K562 (cell line): ENCODE measurements around the gene ADGRE2. TPM values are rescaled to one million over a fixed set of nuclear protein-coding genes. Genes with fewer than 3 reads are reported as not detected.

Experiments used
- ATAC-seq: fragments of 200-7000 bp; cut with Tn5 transposase; 3 replicates; pipeline ENCODE4 v1.9.1; 2020; ENCODE audit warnings: moderate library complexity
- BruUV-seq: library from RNA; stranded (reverse); fragments of 400-500 nt; replicated peaks from 2 replicates; lab custom pipeline; 2021; lab: Mats Ljungman, UMichigan
- CTCF ChIA-PET: fragments of 300-600 bp; formaldehyde crosslinking; extraction: SDS; loops from one replicate; lab custom pipeline; 2021; ENCODE audit warnings: low intra/inter-chr PET ratio; lab: Yijun Ruan, JAX
- POLR2A ChIA-PET: fragments of 300-600, 350-650 bp; sonication (Branson Sonifier 250); formaldehyde crosslinking; extraction: SDS; loops from one replicate; lab custom pipeline; 2021; ENCODE audit warnings: antibody characterized with exemption, inconsistent platforms; lab: Yijun Ruan, JAX
- DNase-seq, 4 experiments: peaks; one replicate each; pipeline versions ENCODE4 v3.0.0 to v3.0.0-alpha.2; 2011 to 2018; ENCODE audit warnings: low spot score in 3 of 4, mixed read lengths in 3 of 4; ENCODE audit errors: extremely low read depth in 1 of 4
- FAIRE-seq: peaks from 2 replicates; lab custom pipeline; 2011; peaks lifted over from hg19 to GRCh38; lab: Jason Lieb, UNC
- H2AFZ ChIP-seq: 2 replicates; pipeline ENCODE4 v1.6.0; 2011; ENCODE audit warnings: low read depth, low read length, control low read depth, inconsistent platforms
- H3K27ac ChIP-seq: fragments of 200-600 bp; 3 replicates; pipeline ENCODE4 v1.8.0; 2011; ENCODE audit warnings: low read depth, mild to moderate bottlenecking, control low read depth, inconsistent platforms, low read length, moderate library complexity, mixed read lengths; ENCODE audit errors: extremely low read depth
- H3K27me3 ChIP-seq, 2 experiments: fragments of 300-600 bp in 1 of 2; 2 replicates in 1 of 2; 3 replicates in 1 of 2; pipeline versions ENCODE4 v1.6.0 to v1.8.0; 2011; ENCODE audit warnings: inconsistent platforms in 2 of 2, low read length in 2 of 2, mild to moderate bottlenecking in 1 of 2, mixed read lengths in 1 of 2, moderate library complexity in 1 of 2; ENCODE audit not compliant: control insufficient read depth in 2 of 2, insufficient read depth in 2 of 2
- H3K36me3 ChIP-seq: fragments of 300-600 bp; 3 replicates; pipeline ENCODE4 v1.8.0; 2011; ENCODE audit warnings: mild to moderate bottlenecking, low read length, inconsistent platforms; ENCODE audit not compliant: control insufficient read depth, insufficient read depth
- H3K4me1 ChIP-seq, 2 experiments: fragments of 200-600 bp in 1 of 2; replicated peaks in 1 of 2; 2 replicates in 1 of 2; 3 replicates in 1 of 2; pipeline versions ENCODE4 v1.5.1 to v1.8.0; 2011; ENCODE audit warnings: inconsistent platforms in 2 of 2, low read length in 2 of 2, mild to moderate bottlenecking in 1 of 2, mixed read lengths in 1 of 2, moderate library complexity in 1 of 2; ENCODE audit not compliant: control insufficient read depth in 2 of 2, insufficient read depth in 2 of 2
- H3K4me2 ChIP-seq: 2 replicates; pipeline ENCODE4 v1.6.1; 2011; ENCODE audit warnings: low read length, control low read depth, inconsistent platforms, mixed read lengths; ENCODE audit not compliant: insufficient read depth
- H3K4me3 ChIP-seq: fragments of 200-600 bp; sonication (generic), shearing (Covaris generic); 2 replicates; pipeline ENCODE4 v1.5.1; 2016; ENCODE audit warnings: control low read depth, inconsistent platforms
- H3K79me2 ChIP-seq: fragments of 200-600 bp; 3 replicates; pipeline ENCODE4 v1.8.0; 2011; ENCODE audit warnings: low read length, inconsistent platforms; ENCODE audit not compliant: control insufficient read depth, insufficient read depth
- H3K9ac ChIP-seq, 2 experiments: 2 replicates each; pipeline versions ENCODE4 v1.6.0 to v1.6.1; 2011; ENCODE audit warnings: low read depth in 2 of 2, low read length in 2 of 2, control low read depth in 1 of 2, inconsistent platforms in 1 of 2, mild to moderate bottlenecking in 1 of 2, mixed read lengths in 1 of 2; ENCODE audit not compliant: insufficient read depth in 1 of 2
- H3K9me1 ChIP-seq: one replicate; pipeline ENCODE4 v1.6.0; 2011; ENCODE audit warnings: inconsistent platforms, mild to moderate bottlenecking, low read length, moderate library complexity; ENCODE audit not compliant: control insufficient read depth, insufficient read depth
- H3K9me3 ChIP-seq: replicated peaks from 2 replicates; pipeline ENCODE4 v1.5.1; 2011; ENCODE audit warnings: low read depth, low read length, inconsistent platforms; ENCODE audit not compliant: control insufficient read depth, insufficient read depth
- H4K20me1 ChIP-seq: replicated peaks from 2 replicates; pipeline ENCODE4 v1.6.1; 2011; ENCODE audit warnings: low read length, inconsistent platforms, mixed read lengths; ENCODE audit not compliant: control insufficient read depth, insufficient read depth
- BDP1 ChIP-seq: IDR thresholded peaks from 3 replicates; pipeline ENCODE4 v1.6.1; 2011; ENCODE audit not compliant: insufficient read length, insufficient read depth
- C11orf30 ChIP-seq: fragments of 450-650 bp; IDR thresholded peaks from 2 replicates; pipeline ENCODE4 v1.6.1; 2016; ENCODE audit warnings: low read depth, mild to moderate bottlenecking
- HDAC2 ChIP-seq: fragments of 450-650 bp; IDR thresholded peaks from 2 replicates; pipeline ENCODE4 v1.6.1; 2016; ENCODE audit warnings: mild to moderate bottlenecking
- HLTF ChIP-seq: fragments of 450-650 bp; IDR thresholded peaks from 2 replicates; pipeline ENCODE4 v1.6.1; 2016
- TGIF2 ChIP-seq: sonication (generic); formaldehyde crosslinking; IDR thresholded peaks from 2 replicates; pipeline ENCODE4 v1.8.1; 2022; ENCODE audit warnings: mild to moderate bottlenecking, missing genetic modification reagents, moderate library complexity
- ZFPM2 ChIP-seq: fragments of 250-450 bp; sonication (Bioruptor Pico); IDR thresholded peaks from 2 replicates; pipeline ENCODE4 v1.5.1; 2022; ENCODE audit warnings: mild to moderate bottlenecking
- WGBS: fragments of 100-300 bp; shearing (Covaris generic); methylation state at CpG from one replicate; pipeline ENCODE4 v1.1.6; 2016; ENCODE audit warnings: low coverage, mixed read lengths; ENCODE audit not compliant: insufficient coverage; ENCODE audit errors: missing lambda C conversion rate; 5-methylcytosine and 5-hydroxymethylcytosine counted together
- in situ Hi-C: fragments of 300-500 bp; cut with MboI; formaldehyde crosslinking; loops from 4 replicates; pipeline ENCODE4 v1.15.0; 2018; ENCODE audit warnings: inconsistent platforms, mixed read lengths
- intact Hi-C: fragments of 100-400 bp; cut with micrococcal nuclease; formaldehyde crosslinking; loops from 2 replicates; pipeline ENCODE4 v1.14.2; 2022
- polyA plus RNA-seq, 8 experiments: library from polyadenylated mRNA; depleted of rRNA in 4 of 8; stranded (reverse) in 5 of 8; unstranded in 3 of 8; fragments of >200 nt; fragmentation: Nextera tagmentation in 2 of 8; fragmentation: Illumina TruSeq in 1 of 8; extraction: Ambion mirVana in 2 of 8; extraction: Trizol in 1 of 8; gene quantifications; 2 replicates each; pipeline versions ENCODE4 v1.2.1 to v1.2.3, GENCODE V29; 2011 to 2014; ENCODE audit warnings: inconsistent platforms in 1 of 8, missing spikeins in 1 of 8
- total RNA-seq, 7 experiments: library from RNA; depleted of rRNA in 6 of 7; stranded (reverse); fragments of >200 nt in 6 of 7; fragmentation: Illumina TruSeq in 2 of 7; extraction: Trizol in 2 of 7; gene quantifications; 2 replicates each; pipeline versions ENCODE4 v1.2.1 to v1.2.3, GENCODE V29; 2011 to 2021; ENCODE audit warnings: low replicate concordance in 1 of 7
- TF ChIP-seq, protein P1 (sequence below): sonication (generic); formaldehyde crosslinking; IDR thresholded peaks from 2 replicates; pipeline ENCODE4 v1.8.0; 2023; ENCODE audit warnings: mild to moderate bottlenecking, missing genetic modification reagents
- TF ChIP-seq, protein P2 (sequence below): fragments of 250-450 bp; sonication (Bioruptor Pico); IDR thresholded peaks from 2 replicates; pipeline ENCODE4 v1.5.0; 2021

The ADGRE2 gene
- total and polyA plus RNA-seq, 9 of the 15 experiments (the other 6 are each of a cell fraction or from before 2014, with no cell fraction given), result 4.3 to 17.3 (median 9.8) TPM

DNA sequence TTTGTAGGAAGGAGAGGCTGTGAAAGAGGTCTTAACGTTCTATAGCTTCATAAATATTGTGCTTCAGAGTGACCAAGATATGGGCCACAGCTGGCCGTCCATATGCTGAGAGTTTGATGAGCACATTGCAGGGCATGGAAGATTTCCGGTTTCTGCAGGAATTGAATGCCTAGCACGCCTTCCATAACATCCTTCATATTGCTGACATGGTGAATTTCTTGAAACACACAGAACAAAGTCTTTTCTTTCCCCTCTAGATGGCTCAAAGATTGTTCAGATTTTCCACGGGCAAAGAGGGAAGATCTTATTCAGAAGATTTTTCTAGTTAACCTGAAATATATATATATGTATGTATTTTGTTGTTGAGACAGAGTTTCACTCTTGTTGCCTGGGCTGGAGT lies 42.4 kb downstream of the ADGRE2 start (continued):
- TF ChIP-seq, protein P1, sequence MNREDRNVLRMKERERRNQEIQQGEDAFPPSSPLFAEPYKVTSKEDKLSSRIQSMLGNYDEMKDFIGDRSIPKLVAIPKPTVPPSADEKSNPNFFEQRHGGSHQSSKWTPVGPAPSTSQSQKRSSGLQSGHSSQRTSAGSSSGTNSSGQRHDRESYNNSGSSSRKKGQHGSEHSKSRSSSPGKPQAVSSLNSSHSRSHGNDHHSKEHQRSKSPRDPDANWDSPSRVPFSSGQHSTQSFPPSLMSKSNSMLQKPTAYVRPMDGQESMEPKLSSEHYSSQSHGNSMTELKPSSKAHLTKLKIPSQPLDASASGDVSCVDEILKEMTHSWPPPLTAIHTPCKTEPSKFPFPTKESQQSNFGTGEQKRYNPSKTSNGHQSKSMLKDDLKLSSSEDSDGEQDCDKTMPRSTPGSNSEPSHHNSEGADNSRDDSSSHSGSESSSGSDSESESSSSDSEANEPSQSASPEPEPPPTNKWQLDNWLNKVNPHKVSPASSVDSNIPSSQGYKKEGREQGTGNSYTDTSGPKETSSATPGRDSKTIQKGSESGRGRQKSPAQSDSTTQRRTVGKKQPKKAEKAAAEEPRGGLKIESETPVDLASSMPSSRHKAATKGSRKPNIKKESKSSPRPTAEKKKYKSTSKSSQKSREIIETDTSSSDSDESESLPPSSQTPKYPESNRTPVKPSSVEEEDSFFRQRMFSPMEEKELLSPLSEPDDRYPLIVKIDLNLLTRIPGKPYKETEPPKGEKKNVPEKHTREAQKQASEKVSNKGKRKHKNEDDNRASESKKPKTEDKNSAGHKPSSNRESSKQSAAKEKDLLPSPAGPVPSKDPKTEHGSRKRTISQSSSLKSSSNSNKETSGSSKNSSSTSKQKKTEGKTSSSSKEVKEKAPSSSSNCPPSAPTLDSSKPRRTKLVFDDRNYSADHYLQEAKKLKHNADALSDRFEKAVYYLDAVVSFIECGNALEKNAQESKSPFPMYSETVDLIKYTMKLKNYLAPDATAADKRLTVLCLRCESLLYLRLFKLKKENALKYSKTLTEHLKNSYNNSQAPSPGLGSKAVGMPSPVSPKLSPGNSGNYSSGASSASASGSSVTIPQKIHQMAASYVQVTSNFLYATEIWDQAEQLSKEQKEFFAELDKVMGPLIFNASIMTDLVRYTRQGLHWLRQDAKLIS (CRISPR knock-in tag), result no peak
- peak; percentile 55; the same call in 1 of the 2 replicates for TF ChIP-seq C11orf30
- no peak for TF ChIP-seq BDP1
- no peak for TF ChIP-seq TGIF2 (CRISPR knock-in tag)
- no peak for TF ChIP-seq HDAC2

DNA sequence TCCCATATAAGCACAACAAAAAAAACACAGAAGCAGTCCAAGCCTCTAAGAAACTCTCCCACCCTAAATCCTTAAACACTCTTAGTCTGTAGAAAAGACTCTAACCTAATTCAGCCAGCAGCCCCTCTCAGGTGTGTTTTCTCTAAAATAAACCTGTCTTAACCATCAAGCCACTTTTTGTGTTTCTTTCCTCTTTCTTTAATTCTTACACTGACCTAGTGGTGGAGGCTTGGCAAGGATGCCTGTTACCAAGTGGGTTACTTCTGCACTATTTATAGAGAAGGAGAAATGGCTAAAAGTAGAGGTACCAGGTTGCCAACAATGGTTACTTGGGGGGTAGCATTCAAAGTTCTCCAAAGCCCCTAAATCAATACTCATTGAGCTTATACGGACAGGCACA lies 44.8 kb downstream of the ADGRE2 start:
- Histone ChIP-seq H3K27me3 (no peaks in the 10 kb centered on the region; a peak in 1 of 5 replicates), H3K9ac (no peak overlapping the region), H3K4me3 (no peak overlapping the region), H3K4me1 (no peaks in the 10 kb centered on the region), H3K36me3 (peaks cover 10% of the 10 kb centered on the region; the same call in 2 of the 3 replicates), H2AFZ (no peak overlapping the region), H3K9me3 (peaks cover 3% of the 10 kb centered on the region), H4K20me1 (no peaks in the 10 kb centered on the region), H3K79me2 (no peaks in the 10 kb centered on the region), H3K9me1 (no peaks in the 10 kb centered on the region), H3K27ac (no peak overlapping the region), H3K4me2 (no peak overlapping the region)
- ChIA-PET POLR2A (interaction anchor here (0.6 to 1.2 kb wide), 2 partner anchors 43 to 177 kb away, joined by 3 read pairs; no protein-coding TSS in a partner anchor), CTCF (no interaction called here)
- FAIRE-seq (no peak), ATAC-seq (no peak), DNase-seq (no peak)
- intact Hi-C loops (no loop called here), in situ Hi-C loops (no loop called here)
- BruUV-seq, result no TSS peak
- TF ChIP-seq HLTF, result peak; percentile 91; the same call in 1 of the 2 replicates
- no peak for TF ChIP-seq ZFPM2 (CRISPR knock-in tag)
- TF ChIP-seq, protein P2, sequence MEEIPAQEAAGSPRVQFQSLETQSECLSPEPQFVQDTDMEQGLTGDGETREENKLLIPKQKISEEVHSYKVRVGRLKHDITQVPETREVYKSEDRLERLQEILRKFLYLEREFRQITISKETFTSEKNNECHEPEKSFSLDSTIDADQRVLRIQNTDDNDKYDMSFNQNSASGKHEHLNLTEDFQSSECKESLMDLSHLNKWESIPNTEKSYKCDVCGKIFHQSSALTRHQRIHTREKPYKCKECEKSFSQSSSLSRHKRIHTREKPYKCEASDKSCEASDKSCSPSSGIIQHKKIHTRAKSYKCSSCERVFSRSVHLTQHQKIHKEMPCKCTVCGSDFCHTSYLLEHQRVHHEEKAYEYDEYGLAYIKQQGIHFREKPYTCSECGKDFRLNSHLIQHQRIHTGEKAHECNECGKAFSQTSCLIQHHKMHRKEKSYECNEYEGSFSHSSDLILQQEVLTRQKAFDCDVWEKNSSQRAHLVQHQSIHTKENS (CRISPR knock-in tag), result no peak
- 73% methylated on average over 1 of the region's 1 CpG for WGBS
